ENCODE data around the gene RNF144A. TPM values are rescaled to one million over a fixed set of nuclear protein-coding genes. Genes with fewer than 3 reads are reported as not detected.

Gene RNF144A
- total and polyA plus RNA-seq, 2 of the 13 experiments (the other 11 are each of a cell fraction or from before 2014, with no cell fraction given): 13.9 to 16.5 TPM

DNA sequence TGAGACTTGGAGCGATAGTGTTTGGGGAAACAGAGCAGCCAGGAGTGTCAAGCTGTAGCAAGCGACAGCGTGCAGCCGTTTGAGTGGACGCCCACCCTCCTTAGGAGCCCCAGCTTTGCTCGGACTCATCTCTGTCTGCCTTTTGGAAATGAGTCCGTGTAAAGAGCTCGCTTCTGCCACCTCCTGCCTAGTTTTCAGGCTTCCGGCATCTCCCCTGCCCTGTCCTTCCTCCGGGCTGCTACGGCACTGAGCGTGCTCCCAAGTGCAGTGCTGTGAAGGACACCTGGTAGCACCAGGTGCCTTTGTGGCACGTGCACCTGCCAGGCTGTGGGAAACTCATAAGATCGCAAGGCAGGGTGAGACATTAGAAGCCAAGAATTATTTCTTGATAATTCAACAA is 117.1 kb downstream of the RNF144A start:
- intact Hi-C loops (cut with micrococcal nuclease; ENCODE audit: unreplicated experiment) (loop anchor here (2.0 kb wide), 1 partner anchor 138 kb away; no protein-coding TSS in a partner anchor), in situ Hi-C loops (cut with HindIII; ENCODE audit: extremely low pct_ligation_motif_present, low pct_unique_long_range_greater_than_20kb) (no loop called here)
- POLR2A ChIA-PET: no interaction called here
- Histone ChIP-seq H3K4me2 (ENCODE audit: low read depth, low read length) (no peak overlapping the region), H3K36me3 (replicated peaks in 1 of 2; ENCODE audit: control insufficient read depth in 1 of 2, insufficient read depth in 2 of 2, low read length in 2 of 2) (peaks cover 5 to 17% of the 10 kb centered on the region in 2 experiments; a peak in 4 of 5 replicates), H3K27me3 (ENCODE audit: control insufficient read depth in 1 of 2, insufficient read depth in 2 of 2, low read length in 2 of 2) (no peaks in the 10 kb centered on the region), H3K27ac (ENCODE audit: extremely low read length, insufficient read depth, low read length) (no peak overlapping the region), H2AFZ (ENCODE audit: low read length) (no peak overlapping the region), H3K9ac (ENCODE audit: insufficient read depth, low read depth, low read length) (no peak overlapping the region), H3K79me2 (ENCODE audit: insufficient read depth, low read length) (no peaks in the 10 kb centered on the region), H4K20me1 (ENCODE audit: insufficient read depth, low read length) (peaks cover 7% of the 10 kb centered on the region; the same call in 1 of the 2 replicates), H3K4me3 (replicated peaks in 1 of 3; ENCODE audit: insufficient read depth in 1 of 3, low read depth in 2 of 3, low read length in 3 of 3) (no peak overlapping the region), H3K9me3 (ENCODE audit: low read length) (no peaks in the 10 kb centered on the region), H3K4me1 (ENCODE audit: insufficient read depth, low read length) (peaks cover 27% of the 10 kb centered on the region)
- no TSS peak for BruUV-seq (replicated peaks)
- TF ChIP-seq STAG1 (CRISPR knock-in tag; IDR thresholded peaks at IDR 0.05) (0 out of 2 replicates have a peak, but pooled peaks have one; percentile 25), YY1 (IDR thresholded peaks at IDR 0.05; ENCODE audit: insufficient read depth, insufficient replicate concordance, low read depth, low read length) (no peak), CC2D1A (CRISPR knock-in tag; IDR thresholded peaks at IDR 0.05) (no peak)
- TF ChIP-seq, protein P1, sequence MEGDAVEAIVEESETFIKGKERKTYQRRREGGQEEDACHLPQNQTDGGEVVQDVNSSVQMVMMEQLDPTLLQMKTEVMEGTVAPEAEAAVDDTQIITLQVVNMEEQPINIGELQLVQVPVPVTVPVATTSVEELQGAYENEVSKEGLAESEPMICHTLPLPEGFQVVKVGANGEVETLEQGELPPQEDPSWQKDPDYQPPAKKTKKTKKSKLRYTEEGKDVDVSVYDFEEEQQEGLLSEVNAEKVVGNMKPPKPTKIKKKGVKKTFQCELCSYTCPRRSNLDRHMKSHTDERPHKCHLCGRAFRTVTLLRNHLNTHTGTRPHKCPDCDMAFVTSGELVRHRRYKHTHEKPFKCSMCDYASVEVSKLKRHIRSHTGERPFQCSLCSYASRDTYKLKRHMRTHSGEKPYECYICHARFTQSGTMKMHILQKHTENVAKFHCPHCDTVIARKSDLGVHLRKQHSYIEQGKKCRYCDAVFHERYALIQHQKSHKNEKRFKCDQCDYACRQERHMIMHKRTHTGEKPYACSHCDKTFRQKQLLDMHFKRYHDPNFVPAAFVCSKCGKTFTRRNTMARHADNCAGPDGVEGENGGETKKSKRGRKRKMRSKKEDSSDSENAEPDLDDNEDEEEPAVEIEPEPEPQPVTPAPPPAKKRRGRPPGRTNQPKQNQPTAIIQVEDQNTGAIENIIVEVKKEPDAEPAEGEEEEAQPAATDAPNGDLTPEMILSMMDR (CRISPR knock-in tag; IDR thresholded peaks at IDR 0.05): peak; percentile 46
- TF ChIP-seq, protein P2, sequence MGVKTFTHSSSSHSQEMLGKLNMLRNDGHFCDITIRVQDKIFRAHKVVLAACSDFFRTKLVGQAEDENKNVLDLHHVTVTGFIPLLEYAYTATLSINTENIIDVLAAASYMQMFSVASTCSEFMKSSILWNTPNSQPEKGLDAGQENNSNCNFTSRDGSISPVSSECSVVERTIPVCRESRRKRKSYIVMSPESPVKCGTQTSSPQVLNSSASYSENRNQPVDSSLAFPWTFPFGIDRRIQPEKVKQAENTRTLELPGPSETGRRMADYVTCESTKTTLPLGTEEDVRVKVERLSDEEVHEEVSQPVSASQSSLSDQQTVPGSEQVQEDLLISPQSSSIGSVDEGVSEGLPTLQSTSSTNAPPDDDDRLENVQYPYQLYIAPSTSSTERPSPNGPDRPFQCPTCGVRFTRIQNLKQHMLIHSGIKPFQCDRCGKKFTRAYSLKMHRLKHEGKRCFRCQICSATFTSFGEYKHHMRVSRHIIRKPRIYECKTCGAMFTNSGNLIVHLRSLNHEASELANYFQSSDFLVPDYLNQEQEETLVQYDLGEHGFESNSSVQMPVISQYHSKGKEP (CRISPR knock-in tag; IDR thresholded peaks at IDR 0.05): no peak
- ATAC-seq: peak; percentile 7; the same call in 1 of the 3 replicates
- WGBS (ENCODE audit: low lambda C conversion rate): 90% methylated on average over 14 of the region's 14 CpGs
- DNase-seq (ENCODE audit: low spot score): peak; percentile 13
- no peak for FAIRE-seq
- CTCF ChIA-PET (ENCODE audit: low intra/inter-chr PET ratio, low total read pairs): interaction anchor here (1.4 kb wide), 1 partner anchor 137 kb away, joined by 5 read pairs; no protein-coding TSS in a partner anchor

All from HepG2 (cell line).